Skeletal muscle tissue (tissue), 4 donors: ENCODE data around the gene SLC12A2. TPM values are rescaled to one million over a fixed set of nuclear protein-coding genes. Genes with fewer than 3 reads are reported as not detected.
A peak's percentile ranks its signal among the peaks of the same experiment; 100 is the strongest.

Source experiments
- H3K27ac ChIP-seq: one replicate; pipeline ENCODE4 v1.7.0; 2013; ENCODE audit warnings: mild to moderate bottlenecking, low read depth, low read length, inconsistent platforms
- H3K27me3 ChIP-seq, 3 donors: one replicate each; pipeline ENCODE4 v1.7.0; 2013; ENCODE audit warnings: low read length in 3 of 3; ENCODE audit not compliant: control insufficient read depth in 3 of 3, insufficient read depth in 3 of 3
- H3K36me3 ChIP-seq, 3 donors: one replicate each; pipeline ENCODE4 v1.7.0; 2013; ENCODE audit warnings: low read length in 3 of 3; ENCODE audit not compliant: control insufficient read depth in 3 of 3, insufficient read depth in 3 of 3
- H3K4me1 ChIP-seq, 3 donors: one replicate each; pipeline ENCODE4 v1.7.0; 2013; ENCODE audit warnings: low read length in 3 of 3, mild to moderate bottlenecking in 3 of 3; ENCODE audit not compliant: control insufficient read depth in 3 of 3, insufficient read depth in 3 of 3
- H3K4me3 ChIP-seq, 3 donors: one replicate each; pipeline ENCODE4 v1.7.0; 2013; ENCODE audit warnings: low read length in 3 of 3
- H3K9ac ChIP-seq, 3 donors: one replicate each; pipeline ENCODE4 v1.7.0; 2013; ENCODE audit warnings: low read length in 3 of 3, mild to moderate bottlenecking in 3 of 3, moderate library complexity in 2 of 3, low read depth in 1 of 3
- H3K9me3 ChIP-seq, 3 donors: one replicate each; pipeline ENCODE4 v1.7.0; 2013; ENCODE audit warnings: low read length in 3 of 3; ENCODE audit not compliant: control insufficient read depth in 3 of 3
- total RNA-seq: library from RNA; depleted of rRNA; stranded (reverse); fragments of >200 nt; gene quantifications from one replicate; pipeline ENCODE4 v1.2.3, GENCODE V29; 2014
- donor health status: Osteomylitis.

Gene SLC12A2
- total RNA-seq, 1 donor from 2014 or later: 24.5 TPM

GRCh38 chr5:128111818-128112448 lies 28.4 kb downstream of the SLC12A2 start:
- peaks cover 9 to 34% (median 28%) of the 10 kb centered on the region in 3 donors for H3K36me3 ChIP-seq
- H3K27ac ChIP-seq: no peak overlapping the region
- no peak overlapping the region for H3K9ac ChIP-seq

GRCh38 chr5:128116445-128116844 lies 32.9 kb downstream of the SLC12A2 start:
- no peak overlapping the region for H3K9ac ChIP-seq

More at GRCh38 chr5:128111818-128112448, 28.4 kb downstream of the SLC12A2 start:
- Histone ChIP-seq H3K4me3 (no peak overlapping the region), H3K4me1 (no peaks in the 10 kb centered on the region), H3K27me3 (no peaks in the 10 kb centered on the region), H3K9me3 (no peaks in the 10 kb centered on the region)

GRCh38 chr5:128118214-128118613 lies 34.6 kb downstream of the SLC12A2 start:
- no peak overlapping the region for H3K4me3 ChIP-seq
- H3K4me1 ChIP-seq: no peaks in the 10 kb centered on the region
- no peak overlapping the region for H3K27ac ChIP-seq
- peaks cover 9 to 35% (median 31%) of the 10 kb centered on the region in 3 donors for H3K36me3 ChIP-seq
- H3K27me3 ChIP-seq: no peaks in the 10 kb centered on the region
- H3K9ac ChIP-seq: no peak overlapping the region
- no peaks in the 10 kb centered on the region for H3K9me3 ChIP-seq

More at GRCh38 chr5:128116445-128116844, 32.9 kb downstream of the SLC12A2 start:
- Histone ChIP-seq H3K4me1 (no peaks in the 10 kb centered on the region), H3K27me3 (no peaks in the 10 kb centered on the region), H3K36me3 (peaks cover 9 to 41% (median 33%) of the 10 kb centered on the region in 3 donors), H3K4me3 (no peak overlapping the region), H3K9me3 (no peaks in the 10 kb centered on the region), H3K27ac (no peak overlapping the region)

GRCh38 chr5:128121651-128122050 lies 38.1 kb downstream of the SLC12A2 start:
- Histone ChIP-seq H3K9me3 (no peaks in the 10 kb centered on the region), H3K27me3 (no peaks in the 10 kb centered on the region)

GRCh38 chr5:128123936-128124335 lies 40.4 kb downstream of the SLC12A2 start:
- H3K36me3 ChIP-seq: no peaks in the 10 kb centered on the region
- H3K9me3 ChIP-seq: no peaks in the 10 kb centered on the region
- H3K4me3 ChIP-seq: no peak overlapping the region
- no peaks in the 10 kb centered on the region for H3K4me1 ChIP-seq
- no peak overlapping the region for H3K27ac ChIP-seq
- no peak overlapping the region for H3K9ac ChIP-seq
- H3K27me3 ChIP-seq: no peaks in the 10 kb centered on the region

More at GRCh38 chr5:128121651-128122050, 38.1 kb downstream of the SLC12A2 start:
- Histone ChIP-seq H3K4me3 (no peak overlapping the region), H3K36me3 (peaks cover 0 to 7% (median 4%) of the 10 kb centered on the region in 3 donors), H3K9ac (no peak overlapping the region), H3K4me1 (no peaks in the 10 kb centered on the region), H3K27ac (no peak overlapping the region)

- Histone ChIP-seq H3K9ac (no peak overlapping the region), H3K27me3 (no peaks in the 10 kb centered on the region), H3K27ac (no peak overlapping the region), H3K4me1 (no peaks in the 10 kb centered on the region), H3K4me3 (no peak overlapping the region), H3K36me3 (peaks cover 0 to 2% (median 0%) of the 10 kb centered on the region in 3 donors), H3K9me3 (no peaks in the 10 kb centered on the region)
Observed at GRCh38 chr5:128126241-128126640, 42.7 kb downstream of the SLC12A2 start.

- Histone ChIP-seq H3K4me3 (no peak overlapping the region), H3K27ac (no peak overlapping the region), H3K9me3 (no peaks in the 10 kb centered on the region), H3K9ac (no peak overlapping the region), H3K4me1 (no peaks in the 10 kb centered on the region), H3K36me3 (peaks cover 0 to 20% (median 15%) of the 10 kb centered on the region in 3 donors), H3K27me3 (no peaks in the 10 kb centered on the region)
Observed at GRCh38 chr5:128132499-128132898, 48.9 kb downstream of the SLC12A2 start.

GRCh38 chr5:128135286-128135685 lies 51.7 kb downstream of the SLC12A2 start:
- Histone ChIP-seq H3K9me3 (no peaks in the 10 kb centered on the region), H3K4me3 (no peak overlapping the region), H3K36me3 (peaks cover 0 to 26% (median 23%) of the 10 kb centered on the region in 3 donors), H3K27me3 (no peaks in the 10 kb centered on the region), H3K9ac (no peak overlapping the region), H3K4me1 (no peaks in the 10 kb centered on the region), H3K27ac (no peak overlapping the region)

GRCh38 chr5:128143911-128144310 lies 60.3 kb downstream of the SLC12A2 start:
- no peaks in the 10 kb centered on the region for H3K9me3 ChIP-seq
- no peaks in the 10 kb centered on the region for H3K4me1 ChIP-seq
- no peak overlapping the region for H3K27ac ChIP-seq
- H3K9ac ChIP-seq: peak overlapping the region in 1 of 3 donors; percentile 45
- H3K27me3 ChIP-seq: no peaks in the 10 kb centered on the region
- no peak overlapping the region for H3K4me3 ChIP-seq
- peaks cover 0 to 13% (median 4%) of the 10 kb centered on the region in 3 donors for H3K36me3 ChIP-seq

GRCh38 chr5:128144491-128144890 lies 60.9 kb downstream of the SLC12A2 start:
- H3K27ac ChIP-seq: no peak overlapping the region
- H3K27me3 ChIP-seq: no peaks in the 10 kb centered on the region
- peaks cover 0 to 17% (median 4%) of the 10 kb centered on the region in 3 donors for H3K36me3 ChIP-seq
- no peaks in the 10 kb centered on the region for H3K9me3 ChIP-seq
- H3K4me1 ChIP-seq: no peaks in the 10 kb centered on the region
- H3K9ac ChIP-seq: no peak overlapping the region
- H3K4me3 ChIP-seq: no peak overlapping the region
